ENCODE data around the gene ZNF324B.
A peak's percentile ranks its signal among the peaks of the same experiment; 100 is the strongest.
"Not testable (repeated sequence)": the region's sequence is repeated elsewhere in the genome, so short reads cannot be mapped to it uniquely, and the experiment has no call there.

ZNF324B gene

DNA sequence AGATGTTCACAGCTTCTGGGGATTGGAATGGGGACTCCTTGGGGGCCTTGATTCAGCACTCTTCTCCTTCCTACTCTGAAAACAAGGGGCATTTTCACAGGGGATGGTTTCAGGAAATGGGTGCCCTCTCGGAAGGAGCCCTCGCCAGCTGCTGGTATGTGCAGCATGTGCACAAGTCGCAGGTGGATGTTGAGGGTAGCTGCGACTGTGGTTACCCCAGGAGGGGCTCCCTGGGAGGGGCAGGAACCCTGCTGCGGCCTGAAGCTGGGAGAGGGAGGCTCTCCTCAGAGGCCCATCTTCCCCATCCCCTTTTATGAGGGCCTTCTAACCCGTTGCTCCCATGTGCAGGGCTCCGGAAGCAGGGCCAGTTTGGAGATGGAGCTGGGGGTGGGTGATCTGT is 30.9 kb downstream of the ZNF324B start:
- DNase-seq: no peak

DNA sequence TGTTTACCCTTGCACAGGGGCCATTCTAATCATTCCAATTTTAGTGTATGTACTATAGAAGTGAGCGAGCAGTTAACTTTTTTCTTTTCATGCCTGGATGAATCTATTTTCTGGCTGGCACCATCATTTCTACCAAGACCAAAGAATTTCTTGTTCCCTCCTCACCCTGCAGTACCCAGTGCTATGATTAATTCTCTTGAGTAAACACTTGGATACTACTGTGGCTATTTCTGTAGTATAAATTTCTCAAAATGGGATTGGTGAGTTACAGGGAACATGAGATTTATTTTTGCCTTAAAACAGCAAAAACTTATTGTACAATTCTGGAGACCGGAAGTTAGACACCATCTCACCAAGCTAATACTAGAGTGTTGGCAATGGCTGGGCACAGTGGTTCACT is 32.4 kb downstream of the ZNF324B start:
- no peak for DNase-seq

- not testable (repeated sequence) for DNase-seq
Observed at GRCh38 chr19:58484349-58484748, 32.9 kb downstream of the ZNF324B start.

DNA sequence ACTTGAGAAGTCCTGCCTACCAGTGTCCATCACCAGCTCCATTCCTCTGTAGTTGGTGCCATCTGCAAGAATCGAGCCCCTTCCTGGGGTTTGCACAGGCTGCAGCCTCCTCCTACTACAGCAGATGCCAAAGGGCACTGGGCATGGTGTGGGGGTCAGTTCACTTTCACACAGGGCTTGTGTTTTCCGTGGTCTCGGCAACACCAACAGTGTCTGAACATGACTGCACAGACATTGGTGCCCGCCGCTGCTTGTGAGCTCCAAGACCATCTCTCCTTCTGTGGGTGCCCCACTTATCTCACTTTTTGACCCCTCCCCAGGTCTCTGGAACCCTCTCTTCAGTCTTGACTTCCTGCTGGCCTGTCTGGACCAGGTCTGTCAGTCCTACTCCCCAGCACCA is 40.0 kb downstream of the ZNF324B start:
- DNase-seq: no peak

- DNase-seq: no peak
Observed at GRCh38 chr19:58492265-58492664, 40.8 kb downstream of the ZNF324B start.

- no peak for DNase-seq
Observed at GRCh38 chr19:58497634-58498170, 46.3 kb downstream of the ZNF324B start.

DNA sequence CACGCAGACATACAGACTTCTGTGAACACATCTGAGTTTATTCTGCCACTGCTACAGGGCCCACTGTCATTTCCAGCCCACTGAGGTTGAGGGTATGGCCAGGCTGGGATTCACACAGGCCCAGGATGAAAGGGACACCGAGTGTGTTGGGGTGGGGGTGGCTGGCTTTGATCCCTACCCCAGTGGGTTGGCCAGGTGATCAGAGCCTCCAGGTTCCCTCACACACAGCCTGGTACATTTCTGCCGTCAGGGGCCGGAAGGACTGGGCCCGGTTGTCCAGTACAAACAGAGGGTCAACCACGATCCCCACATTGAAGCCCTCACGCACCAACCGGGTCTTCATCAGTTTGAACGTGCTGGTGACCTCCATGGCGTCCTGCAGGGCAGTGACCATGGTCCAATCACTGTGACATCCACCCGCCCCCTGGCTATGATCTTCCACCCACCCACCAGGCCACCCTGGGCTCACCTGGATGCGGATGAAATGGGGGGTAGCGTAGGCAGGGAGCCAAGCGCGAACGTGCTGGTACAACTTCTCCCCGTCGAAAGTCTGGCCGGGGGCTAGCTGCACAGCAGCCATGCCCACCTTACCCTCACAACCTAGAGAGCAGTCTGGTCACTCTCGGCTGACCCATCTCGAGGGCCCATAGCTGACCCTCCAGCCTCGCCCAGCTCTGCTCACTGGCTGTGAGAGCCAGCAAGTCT is 47.0 kb downstream of the ZNF324B start:
- DNase-seq: no peak

GRCh38 chr19:58499021-58499927 is 47.9 kb downstream of the ZNF324B start:
- DNase-seq: peak; percentile 93

GRCh38 chr19:58500242-58500641 is 48.8 kb downstream of the ZNF324B start:
- no peak for DNase-seq

Data from NCI-H2081 treated with DMSO at 0.1 percent for 48 hours (cell line).